NT2/D1 (cell line): ENCODE results near the gene SNX5.
A peak's percentile ranks its signal among the peaks of the same experiment; 100 is the strongest.

Source experiments
- DNase-seq: peaks from one replicate; pipeline ENCODE4 v3.0.0-alpha.2; 2011; ENCODE audit warnings: low read depth, low spot score
- H3K27me3 ChIP-seq: 2 replicates; pipeline ENCODE4 v1.6.0; 2011; ENCODE audit warnings: mild to moderate bottlenecking; ENCODE audit not compliant: insufficient read length, insufficient read depth
- H3K36me3 ChIP-seq: 2 replicates; pipeline ENCODE4 v1.6.1; 2011; ENCODE audit warnings: mild to moderate bottlenecking, low read length, mixed read lengths; ENCODE audit not compliant: insufficient read depth, insufficient read length
- H3K4me1 ChIP-seq: 2 replicates; pipeline ENCODE4 v1.5.1; 2011; ENCODE audit not compliant: insufficient read depth, insufficient read length
- H3K4me3 ChIP-seq: 2 replicates; pipeline ENCODE4 v1.5.1; 2011; ENCODE audit warnings: low read depth; ENCODE audit not compliant: insufficient read length
- H3K9ac ChIP-seq: 2 replicates; pipeline ENCODE4 v1.6.0; 2011; ENCODE audit warnings: low read depth; ENCODE audit not compliant: insufficient read length
- H3K9me3 ChIP-seq: 2 replicates; pipeline ENCODE4 v1.5.1; 2011; ENCODE audit warnings: mild to moderate bottlenecking, low read length; ENCODE audit not compliant: insufficient read depth
- SUZ12 ChIP-seq: IDR thresholded peaks from 2 replicates; pipeline ENCODE4 v1.6.1; 2011; ENCODE audit not compliant: insufficient read length, insufficient read depth; ENCODE audit errors: extremely low read depth
- YY1 ChIP-seq: IDR thresholded peaks from 2 replicates; pipeline ENCODE4 v1.6.1; 2011; ENCODE audit not compliant: insufficient read length, insufficient read depth
- ZNF274 ChIP-seq: IDR thresholded peaks from 2 replicates; pipeline ENCODE4 v1.6.1; 2011; ENCODE audit warnings: mild to moderate bottlenecking, low read depth, low read length

Gene SNX5

GRCh38 chr20:17969278-17969883 lies 787 bp upstream of the SNX5 start:
- Histone ChIP-seq H3K36me3 (peaks cover 60% of the 10 kb centered on the region), H3K9me3 (no peaks in the 10 kb centered on the region), H3K27me3 (no peaks in the 10 kb centered on the region), H3K4me3 (peak overlapping the region; percentile 94), H3K4me1 (no peaks in the 10 kb centered on the region), H3K9ac (peak overlapping the region; percentile 98)
- no peak for DNase-seq
- TF ChIP-seq ZNF274 (no peak), YY1 (peak; percentile 45)

GRCh38 chr20:17967521-17968365 lies 851 bp downstream of the SNX5 start:
- no peaks in the 10 kb centered on the region for H3K4me1 ChIP-seq
- H3K9me3 ChIP-seq: no peaks in the 10 kb centered on the region
- H3K4me3 ChIP-seq: peak overlapping the region; percentile 94
- H3K27me3 ChIP-seq: no peaks in the 10 kb centered on the region
- TF ChIP-seq SUZ12: no peak
- DNase-seq: no peak
- peak overlapping the region; percentile 98 for H3K9ac ChIP-seq
- H3K36me3 ChIP-seq: peaks cover 66% of the 10 kb centered on the region

GRCh38 chr20:17966432-17967310 lies 1.9 kb downstream of the SNX5 start:
- H3K27me3 ChIP-seq: no peaks in the 10 kb centered on the region
- H3K9ac ChIP-seq: peak overlapping the region; percentile 98
- no peaks in the 10 kb centered on the region for H3K4me1 ChIP-seq
- H3K9me3 ChIP-seq: no peaks in the 10 kb centered on the region
- H3K4me3 ChIP-seq: peak overlapping the region; percentile 94
- no peak for DNase-seq
- peaks cover 72% of the 10 kb centered on the region for H3K36me3 ChIP-seq
- no peak for TF ChIP-seq YY1
- TF ChIP-seq SUZ12: no peak
- TF ChIP-seq ZNF274: no peak

- TF ChIP-seq YY1: no peak
- no peak for TF ChIP-seq ZNF274
- no peak for TF ChIP-seq SUZ12
- H3K4me1 ChIP-seq: no peaks in the 10 kb centered on the region
- H3K36me3 ChIP-seq: peaks cover 69% of the 10 kb centered on the region
- no peaks in the 10 kb centered on the region for H3K9me3 ChIP-seq
- peak overlapping the region; percentile 98 for H3K9ac ChIP-seq
- H3K27me3 ChIP-seq: no peaks in the 10 kb centered on the region
- peak overlapping the region; percentile 94 for H3K4me3 ChIP-seq
- DNase-seq: no peak
These were observed 3.4 kb downstream of the SNX5 start for GRCh38 chr20:17965042-17965697.

- Histone ChIP-seq H3K36me3 (peaks cover 68% of the 10 kb centered on the region), H3K4me3 (peak overlapping the region; percentile 94), H3K9ac (no peak overlapping the region), H3K4me1 (no peaks in the 10 kb centered on the region), H3K9me3 (no peaks in the 10 kb centered on the region), H3K27me3 (no peaks in the 10 kb centered on the region)
- DNase-seq: no peak
- TF ChIP-seq YY1: no peak
These were observed 4.0 kb downstream of the SNX5 start for GRCh38 chr20:17964632-17965031.

- no peak for DNase-seq
- H3K27me3 ChIP-seq: no peaks in the 10 kb centered on the region
- H3K9me3 ChIP-seq: no peaks in the 10 kb centered on the region
- H3K4me1 ChIP-seq: no peaks in the 10 kb centered on the region
- H3K36me3 ChIP-seq: peaks cover 72% of the 10 kb centered on the region
- H3K9ac ChIP-seq: no peak overlapping the region
- H3K4me3 ChIP-seq: no peak overlapping the region
- no peak for TF ChIP-seq ZNF274
- no peak for TF ChIP-seq YY1
These were observed 4.5 kb downstream of the SNX5 start for GRCh38 chr20:17964073-17964472.
